GM10248 (cell line): ENCODE measurements around the gene SPECC1L.

Source experiments
- CTCF ChIA-PET: fragments of 300-600 bp; sonication (Branson Sonifier 250); formaldehyde crosslinking; extraction: SDS; loops from one replicate; lab custom pipeline; 2021; ENCODE audit warnings: antibody characterized with exemption; lab: Yijun Ruan, JAX
- POLR2A ChIA-PET: fragments of 350-650 bp; sonication (Branson Sonifier 250); formaldehyde crosslinking; extraction: SDS; loops from one replicate; lab custom pipeline; 2020; ENCODE audit warnings: antibody characterized with exemption; lab: Yijun Ruan, JAX
- DNase-seq: peaks from one replicate; pipeline ENCODE4 v3.0.0; 2012; ENCODE audit errors: extremely low spot score
- TF ChIP-seq, protein P1 (sequence below): IDR thresholded peaks from 2 replicates; pipeline ENCODE4 v1.5.1; 2012; ENCODE audit warnings: mild to moderate bottlenecking, low read depth; ENCODE audit errors: extremely low read depth, missing control alignments, control extremely low read depth

SPECC1L gene

DNA sequence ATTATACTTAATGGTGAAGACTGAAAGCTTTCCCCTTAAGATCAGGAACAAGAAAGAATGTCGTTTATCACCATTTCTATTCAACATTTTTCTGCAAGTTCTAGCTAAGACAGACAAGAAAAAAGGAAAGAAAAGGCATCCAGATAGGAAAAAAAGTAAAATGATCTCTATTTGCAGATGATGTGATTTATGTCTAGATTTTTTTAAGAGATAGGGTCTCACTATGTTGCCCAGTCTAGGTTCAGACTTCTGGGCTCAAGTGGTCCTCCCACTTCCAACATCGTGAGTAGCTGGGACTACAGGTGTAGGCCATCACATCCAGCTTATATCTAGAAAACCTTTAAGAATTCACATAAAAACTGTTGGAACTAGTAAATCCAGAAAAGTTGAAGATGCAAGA, 105.4 kb downstream of the SPECC1L start:
- CTCF ChIA-PET, result no interaction called here
- POLR2A ChIA-PET, result no interaction called here
- no peak for DNase-seq

DNA sequence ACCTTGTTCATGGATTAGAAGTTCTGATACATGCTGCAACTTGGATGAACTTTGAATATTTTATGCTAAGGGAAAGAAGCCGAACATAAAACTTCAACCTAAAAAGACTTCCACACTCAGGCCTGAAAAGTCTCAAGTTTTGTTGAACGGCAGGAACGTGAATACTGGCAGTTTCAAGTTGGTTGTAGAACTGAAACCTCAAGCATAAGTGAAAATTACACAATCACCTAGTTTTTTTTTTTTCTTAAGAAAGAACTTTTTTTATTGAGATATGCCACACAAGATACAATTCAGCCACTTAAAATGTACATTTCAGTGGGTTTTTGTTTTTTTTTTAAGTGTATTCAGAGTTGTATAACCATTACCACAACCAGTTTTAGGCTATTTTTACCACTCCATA, 106.0 kb downstream of the SPECC1L start:
- CTCF ChIA-PET, result no interaction called here

More for the DNA sequence above, 105.4 kb downstream of the SPECC1L start:
- TF ChIP-seq, protein P1, sequence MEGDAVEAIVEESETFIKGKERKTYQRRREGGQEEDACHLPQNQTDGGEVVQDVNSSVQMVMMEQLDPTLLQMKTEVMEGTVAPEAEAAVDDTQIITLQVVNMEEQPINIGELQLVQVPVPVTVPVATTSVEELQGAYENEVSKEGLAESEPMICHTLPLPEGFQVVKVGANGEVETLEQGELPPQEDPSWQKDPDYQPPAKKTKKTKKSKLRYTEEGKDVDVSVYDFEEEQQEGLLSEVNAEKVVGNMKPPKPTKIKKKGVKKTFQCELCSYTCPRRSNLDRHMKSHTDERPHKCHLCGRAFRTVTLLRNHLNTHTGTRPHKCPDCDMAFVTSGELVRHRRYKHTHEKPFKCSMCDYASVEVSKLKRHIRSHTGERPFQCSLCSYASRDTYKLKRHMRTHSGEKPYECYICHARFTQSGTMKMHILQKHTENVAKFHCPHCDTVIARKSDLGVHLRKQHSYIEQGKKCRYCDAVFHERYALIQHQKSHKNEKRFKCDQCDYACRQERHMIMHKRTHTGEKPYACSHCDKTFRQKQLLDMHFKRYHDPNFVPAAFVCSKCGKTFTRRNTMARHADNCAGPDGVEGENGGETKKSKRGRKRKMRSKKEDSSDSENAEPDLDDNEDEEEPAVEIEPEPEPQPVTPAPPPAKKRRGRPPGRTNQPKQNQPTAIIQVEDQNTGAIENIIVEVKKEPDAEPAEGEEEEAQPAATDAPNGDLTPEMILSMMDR, result no peak

DNA sequence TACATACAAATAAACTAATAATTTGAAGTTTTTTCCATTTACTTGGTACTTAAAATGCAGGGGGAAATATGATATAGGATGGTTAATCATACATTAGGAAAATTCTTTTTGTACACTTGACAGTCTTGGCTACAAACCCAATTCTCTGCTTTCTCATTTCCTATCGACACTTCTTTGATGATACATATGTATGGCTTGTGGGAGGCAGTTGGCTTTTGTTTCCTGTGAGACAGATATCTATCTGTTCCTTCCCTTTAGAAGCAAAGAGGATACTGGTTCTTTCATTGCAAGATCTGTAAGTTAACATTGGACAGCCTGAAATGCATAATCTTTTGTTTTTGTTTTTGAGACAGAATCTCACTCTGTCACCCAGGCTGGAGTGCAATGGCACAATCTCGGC, 108.9 kb downstream of the SPECC1L start:
- TF ChIP-seq, protein P1, result no peak
- ChIA-PET CTCF (no interaction called here), POLR2A (no interaction called here)
- no peak for DNase-seq

More for the DNA sequence above, 106.0 kb downstream of the SPECC1L start:
- DNase-seq, result no peak
- TF ChIP-seq, protein P1, result no peak
- POLR2A ChIA-PET, result no interaction called here

DNA sequence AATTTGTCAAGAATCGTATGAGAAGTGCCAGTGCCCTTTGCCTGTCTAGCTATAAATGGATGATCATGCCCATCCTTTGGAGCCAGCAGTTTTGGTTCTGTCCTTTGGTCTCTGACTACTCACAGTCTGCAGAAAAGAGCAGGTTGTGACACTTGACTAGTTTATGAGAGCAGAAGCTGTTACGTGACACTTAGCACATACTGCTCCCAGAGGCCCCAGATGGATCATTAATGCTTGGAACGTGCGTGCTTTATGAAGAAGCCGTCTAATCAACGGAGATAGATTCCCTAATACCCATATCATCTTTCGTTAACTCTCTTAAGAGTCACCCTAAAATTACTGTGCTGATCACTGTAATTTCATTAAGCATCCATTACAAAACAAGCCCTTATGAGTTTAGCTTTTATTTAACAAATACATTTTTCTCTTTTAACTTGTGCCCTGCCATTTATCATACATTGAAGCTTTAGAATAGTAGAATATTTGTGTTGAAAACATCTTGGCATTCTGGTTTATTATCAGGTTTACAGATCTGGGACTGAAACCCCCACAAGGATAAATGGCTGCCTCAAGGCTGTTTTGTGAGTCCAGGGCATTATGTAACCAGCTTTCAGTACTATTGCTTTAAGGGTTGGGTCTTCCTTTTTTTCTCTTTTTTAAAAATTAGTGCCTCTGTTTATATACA, 109.7 kb downstream of the SPECC1L start:
- DNase-seq, result no peak

DNA sequence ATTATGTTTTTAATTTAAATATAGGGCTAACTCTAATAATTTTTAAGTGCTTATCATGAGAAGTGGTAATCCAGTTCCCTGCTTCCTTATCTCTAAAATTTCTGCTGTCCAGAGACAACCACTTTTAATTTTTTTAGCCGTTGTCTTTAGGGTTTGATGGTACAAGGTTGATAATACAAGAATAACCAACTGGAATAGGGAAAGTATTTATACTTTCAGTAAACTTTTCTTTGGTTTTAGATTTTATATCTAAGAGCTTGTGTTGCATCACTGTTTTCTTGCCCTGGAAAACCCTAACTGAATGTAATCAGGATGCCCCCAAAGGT, 110.2 kb downstream of the SPECC1L start:
- POLR2A ChIA-PET, result no interaction called here

More for the DNA sequence above, 109.7 kb downstream of the SPECC1L start:
- TF ChIP-seq, protein P1, result no peak
- CTCF ChIA-PET, result interaction anchor here (1.2 to 1.6 kb wide), 3 partner anchors 13 to 123 kb away, joined by 3 to 5 read pairs (median 4); no protein-coding TSS in a partner anchor
- POLR2A ChIA-PET, result no interaction called here

DNA sequence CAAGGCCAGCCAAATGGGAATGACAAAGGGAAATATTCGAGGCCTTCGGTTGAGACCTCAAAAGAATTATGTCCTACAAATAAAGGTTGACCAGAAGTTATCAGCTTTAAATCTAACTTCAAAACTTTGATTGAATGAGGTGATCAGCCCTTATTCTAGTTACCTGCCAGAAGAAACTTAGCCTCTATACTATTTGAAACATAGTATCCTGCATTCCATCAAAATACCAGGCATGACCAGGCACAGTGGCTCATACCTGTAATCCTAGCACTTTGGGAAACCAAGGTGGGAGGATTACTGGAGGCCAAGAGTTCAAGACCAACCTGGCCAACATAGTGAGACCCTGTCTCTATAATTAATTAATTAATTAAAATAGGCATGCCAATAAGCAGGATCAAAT, 112.4 kb downstream of the SPECC1L start:
- POLR2A ChIA-PET, result no interaction called here
- CTCF ChIA-PET, result interaction anchor here (1.6 kb wide), 1 partner anchor 27 kb away, joined by 3 read pairs; no protein-coding TSS in a partner anchor
- DNase-seq, result no peak
- TF ChIP-seq, protein P1, result no peak

More for the DNA sequence above, 110.2 kb downstream of the SPECC1L start:
- no peak for DNase-seq
- CTCF ChIA-PET, result interaction anchor here (1.2 to 1.6 kb wide), 3 partner anchors 12 to 123 kb away, joined by 3 to 5 read pairs (median 4); no protein-coding TSS in a partner anchor
- TF ChIP-seq, protein P1, result no peak
